Endothelial cell of umbilical vein (primary cell): Measurements from ENCODE around the gene CCL13. TPM values are rescaled to one million over a fixed set of nuclear protein-coding genes. Genes with fewer than 3 reads are reported as not detected.

Source experiments
- BruUV-seq: library from RNA; stranded (reverse); fragments of 400-500 nt; replicated peaks from 2 replicates; lab custom pipeline; 2021; lab: Mats Ljungman, UMichigan
- CTCF ChIA-PET: fragments of 300-600, 350-600 bp; sonication (Branson Sonifier 250); formaldehyde crosslinking; loops from one replicate; lab custom pipeline; 2021; ENCODE audit warnings: antibody characterized with exemption, inconsistent platforms; lab: Charles Lee
- POLR2A ChIA-PET: fragments of 300-600, 350-600 bp; sonication (Branson Sonifier 250); formaldehyde crosslinking; loops from one replicate; lab custom pipeline; 2021; ENCODE audit warnings: antibody characterized with exemption, inconsistent platforms; lab: Charles Lee
- DNase-seq: peaks from one replicate; pipeline ENCODE4 v3.0.0-alpha.2; 2011; ENCODE audit warnings: low read depth, low spot score
- FAIRE-seq: peaks from 2 replicates; lab custom pipeline; 2011; peaks lifted over from hg19 to GRCh38; lab: Jason Lieb, UNC
- H2AFZ ChIP-seq: 2 replicates; pipeline ENCODE4 v1.6.0; 2012; ENCODE audit warnings: low read depth, low read length, control low read depth, inconsistent platforms
- H3K27ac ChIP-seq: 2 replicates; pipeline ENCODE4 v1.5.1; 2011; ENCODE audit warnings: low read depth, mild to moderate bottlenecking, control low read depth, low read length, moderate library complexity; ENCODE audit not compliant: insufficient read depth
- H3K27me3 ChIP-seq, 2 experiments: 2 replicates each; pipeline versions ENCODE4 v1.6.0 to v1.6.1; 2011; ENCODE audit warnings: low read length in 2 of 2, mixed read lengths in 1 of 2; ENCODE audit not compliant: control insufficient read depth in 2 of 2, insufficient read depth in 2 of 2
- H3K36me3 ChIP-seq, 2 experiments: 2 replicates in 1 of 2; 3 replicates in 1 of 2; pipeline ENCODE4 v1.5.1; 2011; ENCODE audit warnings: low read length in 2 of 2, mild to moderate bottlenecking in 1 of 2, moderate library complexity in 1 of 2; ENCODE audit not compliant: control insufficient read depth in 2 of 2, insufficient read depth in 2 of 2; ENCODE audit errors: extremely low read depth in 1 of 2
- H3K4me1 ChIP-seq: 3 replicates; pipeline ENCODE4 v1.5.1; 2011; ENCODE audit warnings: mild to moderate bottlenecking, low read length; ENCODE audit not compliant: control insufficient read depth, insufficient read depth; ENCODE audit errors: extremely low read depth
- H3K4me2 ChIP-seq: 2 replicates; pipeline ENCODE4 v1.6.1; 2011; ENCODE audit warnings: low read length, control low read depth, mixed read lengths; ENCODE audit not compliant: insufficient read depth
- H3K4me3 ChIP-seq, 3 experiments: fragments of 200-600 bp in 1 of 3; sonication (generic), shearing (Covaris generic) in 1 of 3; replicated peaks in 1 of 3; 2 replicates each; pipeline ENCODE4 v1.5.1; 2011 to 2016; ENCODE audit warnings: control low read depth in 3 of 3, low read length in 3 of 3, mild to moderate bottlenecking in 2 of 3, inconsistent platforms in 1 of 3, low read depth in 1 of 3, moderate library complexity in 1 of 3; ENCODE audit not compliant: insufficient read depth in 1 of 3
- H3K79me2 ChIP-seq: 2 replicates; pipeline ENCODE4 v1.6.0; 2012; ENCODE audit warnings: low read length, inconsistent platforms; ENCODE audit not compliant: control insufficient read depth, insufficient read depth
- H3K9ac ChIP-seq: replicated peaks from 2 replicates; pipeline ENCODE3; 2011; ENCODE audit warnings: low read length, control low read depth; ENCODE audit not compliant: insufficient read depth; ENCODE audit errors: extremely low read depth
- H3K9me1 ChIP-seq: replicated peaks from 3 replicates; pipeline ENCODE4 v1.6.0; 2011; ENCODE audit warnings: mild to moderate bottlenecking, low read length; ENCODE audit not compliant: control insufficient read depth, insufficient read depth; ENCODE audit errors: extremely low read depth
- H3K9me3 ChIP-seq: replicated peaks from 2 replicates; pipeline ENCODE4 v1.5.1; 2012; ENCODE audit warnings: low read length, inconsistent platforms; ENCODE audit not compliant: control insufficient read depth, insufficient read depth
- H4K20me1 ChIP-seq: replicated peaks from 2 replicates; pipeline ENCODE3; 2011; ENCODE audit warnings: mild to moderate bottlenecking, low read length; ENCODE audit not compliant: control insufficient read depth, insufficient read depth; ENCODE audit errors: extremely low read depth
- CTCF ChIP-seq, 2 donors: IDR thresholded peaks; 1 replicate in 1 of 2; 2 replicates in 1 of 2; pipeline ENCODE4 v1.5.1; 2011; ENCODE audit warnings: low read length in 2 of 2, mild to moderate bottlenecking in 2 of 2, moderate library complexity in 2 of 2, control low read depth in 1 of 2, inconsistent platforms in 1 of 2, low read depth in 1 of 2; ENCODE audit not compliant: insufficient read depth in 1 of 2; ENCODE audit errors: extremely low read depth in 1 of 2
- EZH2 ChIP-seq: IDR thresholded peaks from 2 replicates; pipeline ENCODE4 v1.6.1; 2012; ENCODE audit warnings: borderline replicate concordance, low read depth, mild to moderate bottlenecking, moderate library complexity, low read length, inconsistent platforms; ENCODE audit not compliant: severe bottlenecking
- FOS ChIP-seq: IDR thresholded peaks from 2 replicates; pipeline ENCODE4 v1.6.1; 2011; ENCODE audit warnings: mild to moderate bottlenecking, low read length, moderate library complexity, borderline replicate concordance; ENCODE audit not compliant: insufficient read depth
- GATA2 ChIP-seq: IDR thresholded peaks from 2 replicates; pipeline ENCODE4 v1.7.0; 2011; ENCODE audit warnings: low read depth, mild to moderate bottlenecking, moderate library complexity, mixed read lengths, low read length; ENCODE audit not compliant: insufficient read length, insufficient read depth
- JUN ChIP-seq: IDR thresholded peaks from 2 replicates; pipeline ENCODE4 v1.6.1; 2011; ENCODE audit warnings: borderline replicate concordance, low read depth; ENCODE audit not compliant: insufficient read length, insufficient read depth
- MAX ChIP-seq: IDR thresholded peaks from 2 replicates; pipeline ENCODE4 v1.6.1; 2011; ENCODE audit not compliant: insufficient read depth, insufficient read length
- MYC ChIP-seq: IDR thresholded peaks from one replicate; pipeline ENCODE4 v1.6.1; 2011; ENCODE audit warnings: mild to moderate bottlenecking, low read depth, low read length
- POLR2A ChIP-seq: IDR thresholded peaks from 2 replicates; pipeline ENCODE4 v1.6.1; 2012; ENCODE audit warnings: low read depth, mild to moderate bottlenecking, control low read depth, low read length
- POLR2AphosphoS5 ChIP-seq: IDR thresholded peaks from 2 replicates; pipeline ENCODE4 v1.6.1; 2012; ENCODE audit warnings: low read depth, mild to moderate bottlenecking, control low read depth, low read length, moderate library complexity; ENCODE audit not compliant: insufficient read depth
- dilution Hi-C: fragments of 300-500 bp; cut with MboI; formaldehyde crosslinking; loops from one replicate; pipeline ENCODE4 v1.15.0; 2019; ENCODE audit warnings: low sequenced_read_pairs; ENCODE audit not compliant: extremely low pct_ligation_motif_present
- intact Hi-C: fragments of 100-400 bp; cut with micrococcal nuclease; formaldehyde crosslinking; loops from one replicate; pipeline ENCODE4 v1.10.0; 2022
- polyA plus RNA-seq, 4 experiments: library from polyadenylated mRNA; depleted of rRNA in 3 of 4; stranded (reverse) in 3 of 4; unstranded in 1 of 4; fragments of >200 nt; gene quantifications; 2 replicates each; pipeline versions ENCODE4 v1.2.1 to v1.2.3, GENCODE V29; 2011 to 2012; ENCODE audit warnings: missing spikeins in 1 of 4
- total RNA-seq: library from RNA; stranded (reverse); gene quantifications from 2 replicates; pipeline ENCODE4 v1.2.3, GENCODE V29; 2021

The CCL13 gene
- total and polyA plus RNA-seq, 2 donors (not counting 3 experiments of a cell fraction or from before 2014, with no cell fraction given), result not detected

GRCh38 chr17:34400301-34400931, 44.1 kb downstream of the CCL13 start:
- TF ChIP-seq POLR2AphosphoS5, result no peak
- TF ChIP-seq JUN, result no peak
- no peak for TF ChIP-seq MAX
- TF ChIP-seq POLR2A, result no peak
- no peak for TF ChIP-seq MYC
- TF ChIP-seq EZH2, result no peak
- no peak for TF ChIP-seq CTCF (IDR thresholded peaks at IDR 0.05; ENCODE audit: extremely low read depth in 1 of 2, insufficient read depth in 1 of 2, low read depth in 1 of 2, low read length in 2 of 2)
- TF ChIP-seq FOS, result no peak
- TF ChIP-seq GATA2, result no peak
- BruUV-seq, result no TSS peak
- intact Hi-C loops (no loop called here), dilution Hi-C loops (no loop called here)
- no peaks in the 10 kb centered on the region for H3K79me2 ChIP-seq
- ChIA-PET CTCF (interaction anchor here (2.2 to 3.7 kb wide), 2 partner anchors 12 to 20 kb away, joined by 12 to 17 read pairs; no protein-coding TSS in a partner anchor), POLR2A (no interaction called here)
- no peak for DNase-seq
- no peaks in the 10 kb centered on the region for H3K36me3 ChIP-seq
- no peak for FAIRE-seq
- H3K27ac ChIP-seq, result no peak overlapping the region
- H3K9me1 ChIP-seq, result no peaks in the 10 kb centered on the region
- no peak overlapping the region for H2AFZ ChIP-seq
- no peaks in the 10 kb centered on the region for H3K4me1 ChIP-seq
- no peak overlapping the region for H3K9ac ChIP-seq
- H3K4me2 ChIP-seq, result no peak overlapping the region
- H3K4me3 ChIP-seq, result no peak overlapping the region
- H4K20me1 ChIP-seq, result no peaks in the 10 kb centered on the region
- H3K27me3 ChIP-seq, result peaks cover 2 to 13% of the 10 kb centered on the region in 2 experiments
- no peaks in the 10 kb centered on the region for H3K9me3 ChIP-seq
